ENCODE measurements around the gene CHTOP. TPM values are rescaled to one million over a fixed set of nuclear protein-coding genes. Genes with fewer than 3 reads are reported as not detected.

CHTOP gene
- total and polyA plus RNA-seq, 2 experiments from 2014 or later = 73.4 to 97.8 TPM

GRCh38 chr1:153608742-153609584 lies 24.9 kb upstream of the CHTOP start:
- no peaks in the 10 kb centered on the region for H4K20me1 ChIP-seq (replicated peaks; ENCODE audit: insufficient read depth)
- Mint-ChIP-seq H3K4me1 (peaks cover 49% of the 10 kb centered on the region), H3K36me3 (ENCODE audit: low read depth) (no peaks in the 10 kb centered on the region; the same call in 1 of the 3 replicates), H3K27me3 (ENCODE audit: insufficient read depth, low read depth, poor library complexity) (peaks cover 9% of the 10 kb centered on the region), H3K4me3 (peak overlapping the region; percentile 34; the same call in 2 of the 3 replicates), H3K9me3 (no peaks in the 10 kb centered on the region), H3K27ac (peak overlapping the region; percentile 87; the same call in 1 of the 2 replicates)
- TF ChIP-seq NANOG (IDR thresholded peaks at IDR 0.05; ENCODE audit: borderline replicate concordance) = no peak
- peak; percentile 22; the same call in 1 of the 2 replicates for TF ChIP-seq POLR2AphosphoS5 (IDR thresholded peaks at IDR 0.05; ENCODE audit: low read depth)
- TF ChIP-seq ZNF331 (CRISPR knock-in tag; IDR thresholded peaks at IDR 0.05; ENCODE audit: low read depth) = no peak
- no peak for TF ChIP-seq ETS1 (IDR thresholded peaks at IDR 0.05)
- TF ChIP-seq ZNF114 (CRISPR knock-in tag; IDR thresholded peaks at IDR 0.05) = no peak
- TF ChIP-seq CTCF (conservative IDR thresholded peaks at IDR 0.05; ENCODE audit: low read depth in 2 of 2) = no peak
- TF ChIP-seq JUNB (IDR thresholded peaks at IDR 0.05; ENCODE audit: unreplicated experiment) = no peak
- H3K4me1 ChIP-seq (ENCODE audit: insufficient read depth) = peaks cover 45% of the 10 kb centered on the region
- H3K79me2 ChIP-seq (replicated peaks; ENCODE audit: insufficient read depth) = no peaks in the 10 kb centered on the region
- peak; percentile 83 for DNase-seq (ENCODE audit: low spot score)
- H2AFZ ChIP-seq = peak overlapping the region; percentile 84
- H3K27ac ChIP-seq (ENCODE audit: low read depth) = 0 out of 2 replicates have a peak overlapping the region, but pooled peaks have one; percentile 19
- no peaks in the 10 kb centered on the region for H3K36me3 ChIP-seq (ENCODE audit: insufficient read depth)
- peak overlapping the region; percentile 66 for H3K4me2 ChIP-seq
- H3K9me2 ChIP-seq (ENCODE audit: insufficient read depth) = no peaks in the 10 kb centered on the region
- H3K4me3 ChIP-seq = peak overlapping the region; percentile 26; the same call in 1 of the 2 replicates
- no peaks in the 10 kb centered on the region; the same call in 1 of the 2 replicates for H3F3A ChIP-seq (replicated peaks; ENCODE audit: low read depth)
- ATAC-seq = peak; percentile 77
- H3K27me3 ChIP-seq (ENCODE audit: insufficient read depth) = no peaks in the 10 kb centered on the region

- H3K27ac ChIP-seq (ENCODE audit: low read depth) = peak overlapping the region; percentile 19; the same call in 1 of the 2 replicates
- H3K9me2 ChIP-seq (ENCODE audit: insufficient read depth) = no peaks in the 10 kb centered on the region
- H3K4me3 ChIP-seq = no peak overlapping the region; the same call in 1 of the 2 replicates
- no peaks in the 10 kb centered on the region for H4K20me1 ChIP-seq (replicated peaks; ENCODE audit: insufficient read depth)
- H2AFZ ChIP-seq = peak overlapping the region; percentile 84; the same call in 1 of the 2 replicates
- ATAC-seq (no peak), DNase-seq (ENCODE audit: low spot score) (no peak)
- no peaks in the 10 kb centered on the region; the same call in 1 of the 3 replicates for H3K36me3 Mint-ChIP-seq (ENCODE audit: low read depth)
- peaks cover 45% of the 10 kb centered on the region for H3K4me1 ChIP-seq (ENCODE audit: insufficient read depth)
- H3K4me1 Mint-ChIP-seq = peaks cover 54% of the 10 kb centered on the region
- H3F3A ChIP-seq (replicated peaks; ENCODE audit: low read depth) = no peaks in the 10 kb centered on the region; the same call in 1 of the 2 replicates
- no peak overlapping the region for H3K4me3 Mint-ChIP-seq
- no peaks in the 10 kb centered on the region for H3K79me2 ChIP-seq (replicated peaks; ENCODE audit: insufficient read depth)
- no peaks in the 10 kb centered on the region for H3K27me3 ChIP-seq (ENCODE audit: insufficient read depth)
- no peaks in the 10 kb centered on the region for H3K36me3 ChIP-seq (ENCODE audit: insufficient read depth)
- no peaks in the 10 kb centered on the region for H3K9me3 Mint-ChIP-seq
- peak overlapping the region; percentile 66 for H3K4me2 ChIP-seq
- H3K27me3 Mint-ChIP-seq (ENCODE audit: insufficient read depth, low read depth, poor library complexity) = peaks cover 10% of the 10 kb centered on the region
- peak overlapping the region; percentile 38; the same call in 1 of the 2 replicates for H3K27ac Mint-ChIP-seq
- TF ChIP-seq ZNF462 (CRISPR knock-in tag; IDR thresholded peaks at IDR 0.05) (no peak), EZH2 (IDR thresholded peaks at IDR 0.05; ENCODE audit: low read depth, unreplicated experiment) (no peak)
These were observed 24.3 kb upstream of the CHTOP start for GRCh38 chr1:153609585-153609907.
